Embryonic facial prominence (tissue), 1 donor: ENCODE data around the gene PFN3.
A peak's percentile ranks its signal among the peaks of the same experiment; 100 is the strongest.

Experiments used
- DNase-seq: peaks from one replicate; pipeline ENCODE4 v3.0.0-alpha.2; 2016; ENCODE audit errors: extremely low spot score

PFN3 gene

GRCh38 chr5:177373806-177374205 lies 26.7 kb downstream of the PFN3 start:
- no peak for DNase-seq

GRCh38 chr5:177372910-177373309 lies 27.6 kb downstream of the PFN3 start:
- DNase-seq = no peak

GRCh38 chr5:177372034-177372896 lies 28.2 kb downstream of the PFN3 start:
- DNase-seq = no peak

- no peak for DNase-seq
These were observed 29.1 kb downstream of the PFN3 start for GRCh38 chr5:177371120-177372033.

- peak; percentile 53 for DNase-seq
These were observed 29.9 kb downstream of the PFN3 start for GRCh38 chr5:177370488-177371119.

- no peak for DNase-seq
These were observed 30.6 kb downstream of the PFN3 start for GRCh38 chr5:177369645-177370440.

GRCh38 chr5:177368869-177369644 lies 31.4 kb downstream of the PFN3 start:
- no peak for DNase-seq

- no peak for DNase-seq
These were observed 32.2 kb downstream of the PFN3 start for GRCh38 chr5:177367981-177368868.

GRCh38 chr5:177367323-177367848 lies 33.1 kb downstream of the PFN3 start:
- DNase-seq = no peak

- DNase-seq = peak; percentile 68
These were observed 33.7 kb downstream of the PFN3 start for GRCh38 chr5:177366528-177367322.

- no peak for DNase-seq
These were observed 34.5 kb downstream of the PFN3 start for GRCh38 chr5:177365845-177366527.

GRCh38 chr5:177364159-177364962 lies 36.1 kb downstream of the PFN3 start:
- no peak for DNase-seq

- DNase-seq = no peak
These were observed 36.9 kb downstream of the PFN3 start for GRCh38 chr5:177363565-177363964.

GRCh38 chr5:177362610-177363507 lies 37.6 kb downstream of the PFN3 start:
- DNase-seq = no peak

GRCh38 chr5:177362292-177362609 lies 38.2 kb downstream of the PFN3 start:
- no peak for DNase-seq
